Right atrium auricular region (tissue), 2 donors: ENCODE measurements around the gene ZDHHC1. TPM values are rescaled to one million over a fixed set of nuclear protein-coding genes. Genes with fewer than 3 reads are reported as not detected.

Source experiments
- DNase-seq: peaks from one replicate; pipeline ENCODE4 v3.0.0-alpha.2; 2019; ENCODE audit warnings: low spot score
- H3K27ac ChIP-seq, 2 donors: fragments of 200-600 bp; sonication (generic); 1 replicate in 1 of 2; 2 replicates in 1 of 2; pipeline ENCODE4 v1.5.1; 2016 to 2019
- H3K27me3 ChIP-seq, 2 donors: fragments of 200-600 bp; sonication (generic); one replicate each; pipeline versions ENCODE4 v1.5.1 to v1.6.0; 2017 to 2019
- H3K36me3 ChIP-seq: fragments of 200-600 bp; sonication (generic); one replicate; pipeline ENCODE4 v1.5.1; 2016
- H3K4me1 ChIP-seq, 2 donors: fragments of 200-600 bp; sonication (generic); one replicate each; pipeline versions ENCODE4 v1.5.1 to v1.6.0; 2017 to 2019
- H3K4me3 ChIP-seq, 2 donors: fragments of 200-600 bp; sonication (generic); 1 replicate in 1 of 2; 2 replicates in 1 of 2; pipeline ENCODE4 v1.5.1; 2017 to 2019; ENCODE audit warnings: mild to moderate bottlenecking in 1 of 2, moderate library complexity in 1 of 2
- H3K9me3 ChIP-seq, 2 donors: fragments of 200-600 bp; sonication (generic); one replicate each; pipeline ENCODE4 v1.5.1; 2019
- total RNA-seq, 2 donors: library from RNA; depleted of rRNA; stranded (reverse); fragments of >200 nt; gene quantifications; one replicate each; pipeline ENCODE4 v1.1.0, GENCODE V29; 2016
- TF ChIP-seq, protein P1 (sequence below), 2 donors: fragments of 200-600 bp; sonication (generic); IDR thresholded peaks; one replicate each; pipeline ENCODE4 v1.5.1; 2019; ENCODE audit warnings: antibody characterized with exemption in 2 of 2

ZDHHC1 gene
- total RNA-seq, 2 donors from 2014 or later = 8.9 to 11.8 TPM

DNA sequence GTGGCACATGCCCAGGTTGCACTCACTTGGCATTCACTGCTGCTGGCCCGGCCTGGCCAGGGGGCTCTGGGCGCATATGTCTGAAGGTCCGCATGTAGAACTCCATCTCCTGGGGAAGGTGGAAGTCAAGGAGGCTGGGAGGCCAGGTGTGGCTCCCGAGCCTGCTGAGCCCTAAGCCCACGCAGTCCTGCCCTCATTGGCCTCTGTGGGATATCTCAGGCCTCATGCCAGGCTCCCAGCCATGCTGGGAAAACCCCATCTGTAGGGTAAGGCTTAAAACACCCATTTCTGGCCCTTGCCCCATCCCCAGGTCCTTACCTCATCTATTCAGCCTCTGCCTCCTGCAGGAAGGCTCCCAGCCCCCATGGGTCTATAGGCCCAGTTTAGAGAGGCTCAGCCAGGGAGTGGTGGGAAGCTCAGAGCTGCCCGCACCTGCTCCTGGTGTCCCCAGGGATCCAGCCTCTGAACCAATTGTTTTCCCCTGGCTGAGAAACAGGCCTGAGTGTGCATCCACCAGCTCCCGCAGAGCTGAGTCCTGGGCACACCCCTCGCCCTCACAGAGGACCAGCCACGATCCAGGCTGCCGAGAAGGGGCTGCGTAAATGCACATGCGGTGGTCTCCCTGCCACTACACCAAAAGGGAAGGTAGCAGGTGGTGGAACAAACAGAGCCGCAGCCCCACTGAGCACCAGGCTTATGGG is 20.7 kb downstream of the ZDHHC1 start:
- Histone ChIP-seq H3K27ac (peak overlapping the region in 1 of 2 donors; percentile 24), H3K4me1 (peaks cover 0 to 92% of the 10 kb centered on the region in 2 donors)

DNA sequence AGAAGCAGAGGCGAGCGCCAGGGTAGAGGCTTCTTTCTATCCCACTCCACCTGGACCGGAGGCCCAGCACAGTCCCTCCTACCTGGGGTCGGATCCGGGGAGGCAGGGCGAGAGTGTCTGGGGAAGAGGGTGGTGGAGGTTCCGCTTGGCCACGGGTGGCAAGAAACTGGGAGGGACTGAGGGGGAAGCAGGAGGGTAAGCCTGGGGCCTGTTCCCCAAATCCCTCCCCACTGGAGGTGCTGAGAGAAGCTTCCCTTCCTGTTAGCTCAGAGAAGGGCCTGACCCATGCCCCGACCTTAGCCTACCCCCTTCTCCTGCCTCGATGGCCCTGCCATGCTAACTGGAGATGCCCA is 21.2 kb downstream of the ZDHHC1 start:
- no peak for DNase-seq
- Histone ChIP-seq H3K27ac (peak overlapping the region; percentile 16 to 30), H3K36me3 (no peaks in the 10 kb centered on the region), H3K4me1 (peaks cover 0 to 98% of the 10 kb centered on the region in 2 donors), H3K4me3 (no peak overlapping the region), H3K9me3 (no peaks in the 10 kb centered on the region), H3K27me3 (no peaks in the 10 kb centered on the region)
- TF ChIP-seq, protein P1, sequence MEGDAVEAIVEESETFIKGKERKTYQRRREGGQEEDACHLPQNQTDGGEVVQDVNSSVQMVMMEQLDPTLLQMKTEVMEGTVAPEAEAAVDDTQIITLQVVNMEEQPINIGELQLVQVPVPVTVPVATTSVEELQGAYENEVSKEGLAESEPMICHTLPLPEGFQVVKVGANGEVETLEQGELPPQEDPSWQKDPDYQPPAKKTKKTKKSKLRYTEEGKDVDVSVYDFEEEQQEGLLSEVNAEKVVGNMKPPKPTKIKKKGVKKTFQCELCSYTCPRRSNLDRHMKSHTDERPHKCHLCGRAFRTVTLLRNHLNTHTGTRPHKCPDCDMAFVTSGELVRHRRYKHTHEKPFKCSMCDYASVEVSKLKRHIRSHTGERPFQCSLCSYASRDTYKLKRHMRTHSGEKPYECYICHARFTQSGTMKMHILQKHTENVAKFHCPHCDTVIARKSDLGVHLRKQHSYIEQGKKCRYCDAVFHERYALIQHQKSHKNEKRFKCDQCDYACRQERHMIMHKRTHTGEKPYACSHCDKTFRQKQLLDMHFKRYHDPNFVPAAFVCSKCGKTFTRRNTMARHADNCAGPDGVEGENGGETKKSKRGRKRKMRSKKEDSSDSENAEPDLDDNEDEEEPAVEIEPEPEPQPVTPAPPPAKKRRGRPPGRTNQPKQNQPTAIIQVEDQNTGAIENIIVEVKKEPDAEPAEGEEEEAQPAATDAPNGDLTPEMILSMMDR (IDR thresholded peaks at IDR 0.05) = no peak

More for the DNA sequence above, 20.7 kb downstream of the ZDHHC1 start:
- Histone ChIP-seq H3K27me3 (no peaks in the 10 kb centered on the region), H3K36me3 (no peaks in the 10 kb centered on the region), H3K9me3 (no peaks in the 10 kb centered on the region), H3K4me3 (no peak overlapping the region)
- TF ChIP-seq, protein P1 (IDR thresholded peaks at IDR 0.05) = no peak
- DNase-seq = no peak

DNA sequence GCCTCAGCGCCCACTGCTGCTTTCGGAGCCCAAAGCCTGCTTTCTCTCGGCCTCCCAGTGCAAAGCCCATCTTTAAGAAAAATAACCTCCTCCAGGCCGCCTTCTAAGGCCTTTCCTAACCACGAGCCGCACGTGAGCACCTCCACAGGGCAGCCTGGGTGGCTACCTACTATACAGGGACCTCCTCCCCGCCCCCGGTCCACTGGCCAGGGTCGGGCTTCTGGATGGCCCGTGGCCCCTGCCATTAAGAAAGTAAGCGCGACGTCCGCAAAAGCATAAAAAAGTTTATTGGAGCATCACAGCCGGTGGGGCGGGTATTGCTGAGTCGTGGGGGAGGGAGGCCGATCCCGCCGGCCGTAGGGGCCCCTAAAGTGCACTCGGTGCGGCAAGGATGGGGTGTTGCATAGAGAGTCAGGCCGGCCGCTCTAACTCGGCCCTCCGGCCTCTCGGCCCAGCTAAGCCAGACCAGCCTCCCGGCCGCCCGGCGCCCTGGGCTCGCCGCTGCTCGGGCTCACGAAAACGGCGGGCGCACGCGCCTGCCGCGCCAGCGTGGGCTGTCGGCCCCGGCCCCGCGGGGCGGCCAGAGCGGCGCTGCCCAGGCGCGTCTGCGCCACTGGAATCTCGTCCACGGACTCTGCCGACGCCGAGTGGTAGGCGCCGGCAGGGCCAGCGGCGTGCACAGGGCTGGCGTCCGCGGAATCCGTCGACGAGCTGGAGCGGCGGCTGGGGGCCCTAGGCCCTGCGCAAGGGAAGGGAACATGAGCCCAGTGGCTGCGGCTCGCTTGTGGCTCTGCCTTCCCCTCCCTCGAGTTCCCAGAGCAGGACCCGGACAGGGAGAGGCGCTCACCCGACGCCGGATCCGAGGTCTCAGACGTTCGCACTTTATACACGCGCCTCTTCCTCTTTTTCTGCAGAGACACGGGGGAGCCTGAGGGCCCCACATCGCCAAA is 21.8 kb downstream of the ZDHHC1 start:
- H3K9me3 ChIP-seq = no peaks in the 10 kb centered on the region
- peaks cover 0 to 99% of the 10 kb centered on the region in 2 donors for H3K4me1 ChIP-seq
- H3K27me3 ChIP-seq = no peaks in the 10 kb centered on the region
- H3K36me3 ChIP-seq = no peaks in the 10 kb centered on the region
- DNase-seq = no peak
- H3K27ac ChIP-seq = peak overlapping the region; percentile 64 to 72
- TF ChIP-seq, protein P1 (IDR thresholded peaks at IDR 0.05) = no peak
- H3K4me3 ChIP-seq = peak overlapping the region in 1 of 2 donors; percentile 61

DNA sequence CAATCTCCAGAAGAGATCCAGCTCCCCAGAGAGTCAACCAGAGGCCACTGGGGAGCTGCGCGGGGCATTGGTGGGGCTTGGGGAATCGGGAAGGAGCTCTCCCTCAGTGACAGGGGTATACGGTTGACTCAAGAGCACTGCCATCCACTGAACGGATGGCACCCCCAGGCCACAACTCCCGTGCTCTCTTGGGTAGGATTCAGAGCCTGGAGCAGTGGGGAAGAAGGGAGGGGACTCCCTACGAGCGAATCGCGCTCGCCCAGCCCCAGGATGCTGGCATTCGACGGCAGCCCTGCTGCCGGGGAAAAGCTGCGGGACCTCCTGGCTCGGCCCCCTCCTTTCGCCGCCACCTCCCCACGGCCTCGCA is 22.5 kb downstream of the ZDHHC1 start:
- no peaks in the 10 kb centered on the region for H3K9me3 ChIP-seq
- no peaks in the 10 kb centered on the region for H3K27me3 ChIP-seq
- peaks cover 0 to 96% of the 10 kb centered on the region in 2 donors for H3K4me1 ChIP-seq
- DNase-seq = no peak
- H3K27ac ChIP-seq = peak overlapping the region; percentile 64 to 72
- peak overlapping the region; percentile 28 to 61 for H3K4me3 ChIP-seq
- no peaks in the 10 kb centered on the region for H3K36me3 ChIP-seq
- TF ChIP-seq, protein P1 (IDR thresholded peaks at IDR 0.05) = no peak

DNA sequence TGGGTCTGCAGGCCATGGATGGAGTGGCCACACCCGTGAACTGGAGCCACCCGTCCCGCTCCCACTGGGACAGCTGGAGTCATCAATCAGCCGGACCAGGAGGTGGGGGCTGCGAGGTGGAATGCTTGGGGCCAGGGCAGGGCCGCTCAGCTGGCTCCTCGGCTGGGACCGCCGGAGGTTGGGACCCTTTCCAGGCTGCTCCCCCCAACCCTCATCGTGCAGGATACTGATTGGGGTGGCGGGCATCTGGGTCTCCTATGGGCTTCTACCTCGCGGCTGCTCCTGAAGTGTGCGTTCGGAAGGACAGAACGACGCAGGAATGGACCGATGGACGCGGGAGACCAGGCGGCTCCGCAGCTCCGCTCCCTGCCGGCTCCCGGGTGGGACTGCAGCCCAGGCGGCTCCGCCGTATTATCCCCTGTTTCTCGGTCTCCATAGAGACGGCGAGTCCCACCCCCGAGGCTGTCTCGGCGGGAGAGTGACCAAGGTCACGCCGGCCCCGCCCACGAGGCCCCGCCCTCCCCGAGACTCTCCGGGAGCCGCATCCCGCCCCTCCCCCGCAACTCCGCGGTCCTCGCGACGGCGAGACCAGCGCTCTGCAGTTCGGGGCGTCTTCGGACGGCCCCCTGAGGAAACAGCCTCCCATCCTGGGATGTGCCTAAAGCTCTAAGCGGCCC is 23.0 kb downstream of the ZDHHC1 start, which contains the start of gene TPPP3:
Gene TPPP3 (minus strand): TSS at position 388 of the 677 bp plus-strand sequence. CDS start 2,387 bp downstream, outside the sequence.
- Histone ChIP-seq H3K36me3 (no peaks in the 10 kb centered on the region), H3K27me3 (no peaks in the 10 kb centered on the region), H3K4me3 (peak within 1 kb of the TSS; percentile 28 to 61), H3K27ac (peak within 1 kb of the TSS; percentile 64 to 72), H3K4me1 (peaks cover 0 to 91% of the 10 kb centered on the region in 2 donors), H3K9me3 (no peaks in the 10 kb centered on the region)
- TF ChIP-seq, protein P1 (IDR thresholded peaks at IDR 0.05) = peak in 1 of 2 donors; percentile 72
- peak; percentile 91 for DNase-seq
